HG02623 (cell line): ENCODE data around the gene LPO.

Source experiments
- ATAC-seq: cut with Tn5 transposase; IDR thresholded peaks from one replicate; pipeline ENCODE4 v1.9.1; 2021; ENCODE audit warnings: moderate library complexity; ENCODE audit not compliant: unreplicated experiment

Gene LPO

DNA sequence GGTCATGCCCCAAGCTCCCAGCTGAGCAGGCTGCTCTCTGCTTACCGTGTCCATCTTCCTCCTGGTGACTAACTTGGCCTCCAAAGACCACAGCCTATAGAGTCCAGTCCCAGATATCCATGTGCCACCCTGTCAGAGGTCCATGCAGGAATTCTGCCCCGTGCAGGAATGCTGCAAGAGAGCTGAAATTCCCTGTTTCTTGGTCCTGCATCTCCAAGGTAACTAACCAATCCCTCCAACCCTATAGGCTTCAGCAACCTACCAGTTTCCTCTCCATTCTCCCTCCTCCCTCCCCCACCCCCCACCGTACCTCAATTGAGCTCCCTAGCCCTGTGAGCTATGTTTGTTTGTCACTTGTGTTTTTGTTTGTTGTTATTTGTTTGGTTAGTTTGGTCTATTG is 9.7 kb upstream of the LPO start:
- ATAC-seq, result no peak

DNA sequence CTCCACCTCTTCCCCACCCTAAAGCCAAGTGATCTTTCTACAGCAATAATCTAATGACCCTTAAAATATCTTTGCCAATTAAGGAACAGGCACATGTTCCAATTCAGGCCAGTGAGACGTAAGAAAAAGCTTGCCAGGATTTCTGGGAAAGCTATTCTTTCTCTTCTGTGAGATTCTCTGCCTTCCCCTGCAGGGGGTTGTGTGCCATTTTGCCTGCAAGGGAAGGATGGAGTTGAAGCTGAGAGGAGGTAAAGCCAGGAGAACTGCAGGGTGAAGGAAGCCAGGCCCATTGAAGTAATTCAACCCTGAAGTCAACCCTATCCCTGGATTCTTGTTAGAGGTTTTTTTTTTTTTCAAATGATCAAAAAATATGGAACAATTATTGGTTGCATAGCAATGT is 9.0 kb upstream of the LPO start:
- no peak for ATAC-seq

DNA sequence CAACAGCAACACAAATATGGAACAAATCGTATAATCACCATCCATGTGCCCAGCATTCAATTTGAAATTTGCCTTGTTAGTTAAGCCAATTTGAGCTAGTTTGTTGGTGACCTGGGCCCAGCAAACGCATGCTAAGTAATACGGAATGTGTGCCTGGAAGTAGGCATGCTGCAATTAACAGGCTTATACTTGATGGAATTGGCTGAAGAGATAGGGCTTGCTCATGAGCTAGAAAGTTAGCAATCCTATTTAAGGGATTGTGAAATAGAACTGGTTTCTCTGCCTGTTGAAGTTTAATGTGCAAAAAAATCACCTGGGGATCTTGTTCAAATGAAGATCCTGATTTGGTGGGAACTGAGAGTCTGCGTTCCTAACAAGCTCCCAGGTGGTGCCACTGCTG is 8.5 kb upstream of the LPO start:
- ATAC-seq, result no peak

DNA sequence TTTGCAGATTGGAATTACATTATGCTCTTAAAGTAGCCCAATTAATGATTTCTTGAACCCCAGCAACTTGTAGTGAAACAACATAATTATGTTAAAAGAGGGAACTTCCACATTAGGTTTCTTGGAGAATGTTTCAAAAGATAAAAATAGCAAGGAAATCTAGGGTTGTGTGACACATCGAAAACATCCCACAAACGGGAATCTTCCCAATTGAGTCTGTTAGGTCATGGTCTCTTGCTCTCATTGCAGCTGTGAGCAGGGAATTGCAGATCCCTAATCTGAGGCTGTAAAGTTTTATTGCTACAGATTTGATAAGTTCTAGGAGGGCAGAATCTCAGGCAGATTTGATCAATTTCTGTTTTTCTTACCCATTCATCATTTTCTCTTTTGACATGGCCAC is 6.7 kb upstream of the LPO start:
- ATAC-seq, result no peak

DNA sequence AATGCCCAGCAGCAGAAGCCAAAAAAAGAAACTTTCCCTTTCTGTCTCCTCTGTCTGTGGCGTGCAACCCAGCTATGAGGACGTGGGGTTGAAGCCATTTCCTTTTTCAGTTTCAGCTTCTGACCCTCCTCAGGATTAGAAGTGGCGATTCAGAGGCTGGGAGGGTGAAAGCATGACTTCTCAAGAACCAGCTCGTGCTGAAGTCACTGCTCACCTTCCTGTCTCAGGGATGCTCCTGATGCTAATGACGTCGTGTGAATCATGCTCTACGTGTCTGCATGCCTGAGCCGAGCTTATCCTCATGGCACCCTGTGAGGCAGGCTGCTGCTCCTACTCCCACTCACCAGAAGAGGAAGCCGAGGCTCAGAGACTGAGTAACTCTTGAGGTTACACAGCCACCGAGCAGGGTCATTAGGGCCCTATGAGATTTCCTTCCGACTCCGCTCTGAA is 5.7 kb upstream of the LPO start:
- ATAC-seq, result peak; percentile 76

GRCh38 chr17:58233543-58233942 is 4.8 kb upstream of the LPO start:
- ATAC-seq, result no peak

DNA sequence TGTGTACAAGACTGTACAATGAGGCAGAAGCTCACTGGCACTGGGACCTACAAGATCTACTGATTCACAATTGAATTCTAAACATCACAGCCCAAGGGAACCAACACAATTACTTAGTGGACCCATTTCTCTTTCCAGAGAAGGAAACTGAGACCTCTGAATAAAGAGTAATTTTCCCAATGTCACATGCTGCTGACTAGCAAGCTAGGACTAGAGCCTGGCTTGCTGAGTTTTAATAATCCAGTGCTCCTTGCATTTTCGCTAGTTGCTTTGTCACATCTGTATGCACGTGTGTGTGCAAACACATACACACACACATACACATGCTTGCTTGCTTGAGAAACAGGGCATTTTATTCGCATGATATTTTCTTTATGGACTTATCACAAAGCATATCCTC is 3.9 kb upstream of the LPO start:
- ATAC-seq, result no peak

- no peak for ATAC-seq
These were observed 2.6 kb upstream of the LPO start for GRCh38 chr17:58235821-58236220.

DNA sequence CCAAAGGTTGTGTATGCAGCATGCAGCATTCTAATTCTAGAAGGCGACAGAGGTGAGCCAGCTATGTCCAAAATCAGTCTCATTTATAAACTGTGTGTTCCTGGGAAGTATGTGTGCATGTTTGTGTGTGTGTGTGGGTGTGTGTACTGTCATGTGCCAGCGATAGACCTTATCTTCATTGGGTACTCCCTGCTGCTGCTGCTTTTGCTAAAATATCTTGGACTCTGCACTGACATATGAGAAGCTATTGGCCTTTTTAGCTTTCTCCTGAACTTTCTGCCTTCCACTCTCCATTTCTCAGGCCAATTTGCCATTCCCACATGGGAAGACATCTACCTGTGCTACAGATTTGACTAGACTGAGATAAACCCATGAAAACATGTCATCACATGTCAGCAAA is 2.0 kb upstream of the LPO start:
- no peak for ATAC-seq

- ATAC-seq, result no peak
These were observed 1.6 kb downstream of the LPO start for GRCh38 chr17:58239987-58240386.

GRCh38 chr17:58242171-58242784 is 3.9 kb downstream of the LPO start:
- ATAC-seq, result no peak

- ATAC-seq, result no peak
These were observed 6.6 kb downstream of the LPO start for GRCh38 chr17:58244963-58245362.

DNA sequence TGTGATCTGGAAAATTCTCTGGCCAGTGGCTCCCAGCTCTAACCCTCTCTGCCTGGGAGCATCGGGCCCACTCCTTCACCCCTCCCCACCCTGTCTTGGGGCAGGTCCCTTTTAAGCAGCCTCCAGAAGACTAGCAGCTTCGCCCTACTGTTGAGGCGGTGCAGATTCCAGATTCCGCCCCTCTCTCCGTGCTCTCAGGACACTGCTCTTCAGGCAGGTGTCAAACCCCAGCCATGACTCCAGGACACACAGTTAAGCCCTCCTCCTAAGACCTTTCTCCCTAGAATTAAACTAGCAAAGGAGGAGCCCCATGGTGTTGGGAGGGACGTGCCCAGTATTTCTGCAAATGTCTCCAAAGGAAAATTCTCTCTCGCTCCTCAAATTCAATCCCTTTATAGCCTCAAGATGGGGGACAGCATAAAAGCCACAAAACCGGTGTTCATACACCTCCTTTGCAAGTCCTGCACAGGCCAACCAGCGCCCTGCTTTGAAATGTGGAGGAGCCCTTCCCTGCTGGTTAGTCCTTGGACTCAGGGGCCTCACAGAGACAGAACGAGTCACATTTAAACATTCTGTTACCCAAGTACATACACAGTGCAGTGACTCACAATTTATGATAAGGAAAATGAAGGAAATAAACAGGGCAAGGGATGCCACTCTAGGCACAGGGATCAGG is 7.2 kb downstream of the LPO start:
- ATAC-seq, result no peak

GRCh38 chr17:58246104-58246740 is 7.8 kb downstream of the LPO start:
- ATAC-seq, result no peak

DNA sequence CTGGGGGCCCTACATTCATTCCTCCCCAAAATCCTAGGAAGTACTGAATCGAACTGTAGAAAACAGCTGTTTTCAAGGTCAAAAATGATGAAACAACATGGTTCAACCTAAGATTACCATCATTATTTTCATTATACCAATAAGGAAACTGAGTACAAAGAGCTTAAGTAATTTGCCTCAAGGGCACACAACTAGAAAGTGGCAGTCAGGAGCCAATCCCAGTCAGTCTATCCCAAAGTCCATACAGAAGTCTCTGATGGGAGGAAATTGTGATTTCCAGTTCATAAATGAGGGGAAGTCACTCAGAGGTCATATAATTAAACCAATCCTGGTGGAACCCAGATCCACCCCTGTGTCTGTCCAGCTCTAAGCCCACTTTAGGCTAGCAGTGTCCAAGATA is 8.4 kb downstream of the LPO start:
- ATAC-seq, result no peak

DNA sequence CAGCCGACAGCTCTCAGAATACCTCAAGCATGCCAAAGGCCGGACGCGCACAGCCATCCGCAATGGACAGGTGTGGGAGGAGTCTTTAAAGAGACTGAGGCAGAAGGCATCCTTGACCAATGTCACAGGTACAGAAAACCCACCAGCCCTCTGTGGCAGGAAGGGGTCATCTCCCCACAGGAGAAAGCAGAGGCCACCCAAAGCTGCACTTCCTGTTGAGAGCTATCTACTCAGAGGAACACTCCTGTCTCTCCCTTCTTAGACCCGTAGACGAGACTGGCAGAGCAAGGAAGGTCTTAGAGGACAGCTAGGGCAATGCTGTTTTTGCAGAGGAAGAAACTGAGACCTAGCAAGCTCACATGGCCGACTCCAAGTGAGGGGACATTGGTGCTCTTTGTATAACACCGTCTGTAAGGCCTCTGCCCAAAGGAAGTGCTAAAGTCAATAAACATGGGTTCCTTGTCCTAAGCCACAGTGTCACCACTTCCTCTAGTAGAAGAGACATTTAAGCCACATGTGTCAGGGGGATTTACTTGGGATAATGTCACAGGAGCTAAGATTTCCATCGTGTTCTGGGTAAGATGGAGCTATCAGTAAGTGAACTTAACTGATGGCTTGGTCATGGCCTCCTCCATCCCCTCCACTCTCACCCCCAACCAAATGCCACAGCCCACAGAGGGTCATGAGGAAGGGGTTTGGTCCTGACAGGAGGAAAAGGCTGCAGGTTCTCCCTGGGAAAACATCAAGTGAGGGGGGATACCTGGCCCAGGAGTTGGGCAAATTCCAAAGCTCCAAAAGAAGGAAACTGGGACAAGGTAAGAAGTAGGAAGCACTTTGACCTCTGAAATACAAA is 9.4 kb downstream of the LPO start:
- ATAC-seq, result no peak

DNA sequence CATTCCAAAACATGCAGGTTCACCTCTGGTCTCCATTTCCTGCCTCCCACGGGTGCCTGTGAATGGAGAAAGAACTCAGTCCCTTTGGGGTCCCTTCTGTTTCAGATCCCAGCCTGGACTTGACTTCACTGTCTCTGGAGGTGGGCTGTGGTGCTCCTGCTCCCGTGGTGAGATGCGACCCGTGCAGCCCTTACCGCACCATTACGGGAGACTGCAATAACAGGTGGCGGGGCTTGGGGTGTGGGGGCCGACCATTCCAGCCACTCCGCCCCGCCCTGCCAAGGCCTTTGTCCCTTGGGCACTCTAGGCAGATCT is 10.5 kb downstream of the LPO start:
- no peak for ATAC-seq

GRCh38 chr17:58249270-58250133 is 11.1 kb downstream of the LPO start:
- ATAC-seq, result peak; percentile 43

- no peak for ATAC-seq
These were observed 12.1 kb downstream of the LPO start for GRCh38 chr17:58250344-58251011.

- ATAC-seq, result no peak
These were observed 13.8 kb downstream of the LPO start for GRCh38 chr17:58252141-58252540.
